SU-DHL-6 (cell line): ENCODE data around the gene ZSCAN21.

Experiments used
- H2AFZ ChIP-seq: fragments of 200-600 bp; sonication (generic); 2 replicates; pipeline ENCODE4 v1.6.1; 2014; ENCODE audit warnings: low read depth, mild to moderate bottlenecking, moderate library complexity, mixed read lengths, antibody characterized with exemption, low read length; ENCODE audit not compliant: severe bottlenecking
- H3F3A ChIP-seq: fragments of 200-600 bp; shearing (Covaris generic); 2 replicates; pipeline ENCODE4 v1.6.0; 2016; ENCODE audit warnings: antibody characterized with exemption, mild to moderate bottlenecking; ENCODE audit not compliant: insufficient read depth
- H3K27ac ChIP-seq: fragments of 200-600 bp; sonication (generic); 2 replicates; pipeline ENCODE4 v1.5.1; 2016; ENCODE audit warnings: low read depth, mild to moderate bottlenecking, low read length, moderate library complexity, mixed read lengths
- H3K27me3 ChIP-seq: fragments of 200-600 bp; sonication (generic), shearing (Covaris generic); 2 replicates; pipeline ENCODE4 v1.6.0; 2014; ENCODE audit warnings: mild to moderate bottlenecking, low read length
- H3K36me3 ChIP-seq: fragments of 200-600 bp; sonication (generic); 2 replicates; pipeline ENCODE4 v1.6.1; 2014; ENCODE audit warnings: mild to moderate bottlenecking, low read length, mixed read lengths
- H3K4me2 ChIP-seq: fragments of 300-600, 200-600 bp; shearing (Covaris generic), sonication (generic); 2 replicates; pipeline ENCODE4 v1.6.0; 2014; ENCODE audit warnings: low read length, low read depth, mild to moderate bottlenecking; ENCODE audit not compliant: poor library complexity, severe bottlenecking
- H3K4me3 ChIP-seq: fragments of 200-600 bp; sonication (generic); 2 replicates; pipeline ENCODE4 v1.5.1; 2014; ENCODE audit warnings: antibody characterized with exemption, low read length, mild to moderate bottlenecking, mixed read lengths; ENCODE audit not compliant: insufficient read depth, poor library complexity, severe bottlenecking
- H3K79me2 ChIP-seq: fragments of 200-600 bp; sonication (generic); 2 replicates; pipeline ENCODE4 v1.6.1; 2014; ENCODE audit warnings: mild to moderate bottlenecking, low read length, moderate library complexity; ENCODE audit not compliant: insufficient read depth
- H3K9ac ChIP-seq: fragments of 200-600 bp; sonication (generic); 2 replicates; pipeline ENCODE4 v1.7.0; 2014; ENCODE audit warnings: mild to moderate bottlenecking, low read length
- H3K9me2 ChIP-seq: fragments of 200-600 bp; sonication (generic); replicated peaks from 2 replicates; pipeline ENCODE4 v1.6.1; 2014; ENCODE audit warnings: low read length; ENCODE audit not compliant: insufficient read depth
- H3K9me3 ChIP-seq: fragments of 200-600 bp; sonication (generic); 2 replicates; pipeline ENCODE4 v1.6.1; 2014; ENCODE audit warnings: low read length, mixed read lengths; ENCODE audit not compliant: insufficient read depth
- H4K20me1 ChIP-seq: fragments of 200-600 bp; sonication (generic); 2 replicates; pipeline ENCODE4 v1.6.1; 2014; ENCODE audit warnings: low read depth, mild to moderate bottlenecking, antibody characterized with exemption, low read length, moderate library complexity, mixed read lengths
- EZH2phosphoT487 ChIP-seq: fragments of 200-600 bp; sonication (generic), shearing (Covaris generic); conservative IDR thresholded peaks from 2 replicates; pipeline ENCODE4 v1.6.1; 2018; ENCODE audit warnings: mild to moderate bottlenecking, antibody characterized with exemption, low read length, moderate library complexity, mixed read lengths
- TF ChIP-seq, protein P1 (sequence below): fragments of 200-600 bp; sonication (generic); IDR thresholded peaks from one replicate; pipeline ENCODE4 v1.5.1; 2017; ENCODE audit warnings: antibody characterized with exemption, mild to moderate bottlenecking, low read length, moderate library complexity; ENCODE audit not compliant: insufficient read depth, poor library complexity, severe bottlenecking

ZSCAN21 gene

DNA sequence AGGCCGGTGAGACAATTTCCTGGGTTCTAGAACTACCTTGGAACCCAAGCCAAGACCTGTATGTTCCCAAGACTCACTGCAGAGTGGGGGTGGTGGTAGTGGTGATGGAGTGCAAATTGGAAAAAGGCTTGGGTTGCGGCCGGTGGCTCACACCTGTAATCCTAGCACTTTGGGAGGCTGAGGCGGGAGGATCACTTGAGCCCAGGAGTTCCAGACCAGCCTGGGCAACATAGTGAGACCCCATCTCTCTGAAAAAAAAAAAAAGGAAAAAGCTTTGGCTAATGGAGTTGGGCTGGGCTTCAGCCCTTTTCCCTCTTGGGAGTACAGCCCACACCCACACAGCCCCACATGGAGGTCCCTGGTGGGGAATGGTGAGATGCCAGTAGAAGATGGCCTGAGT lies 56.0 kb downstream of the ZSCAN21 start:
- Histone ChIP-seq H4K20me1 (no peaks in the 10 kb centered on the region), H2AFZ (no peak overlapping the region), H3F3A (peaks cover 6% of the 10 kb centered on the region; the same call in 1 of the 2 replicates), H3K79me2 (peaks cover 6% of the 10 kb centered on the region), H3K9ac (no peak overlapping the region), H3K27ac (no peak overlapping the region), H3K36me3 (no peaks in the 10 kb centered on the region; the same call in 1 of the 2 replicates), H3K9me3 (no peaks in the 10 kb centered on the region), H3K9me2 (no peaks in the 10 kb centered on the region), H3K4me3 (no peak overlapping the region), H3K27me3 (no peaks in the 10 kb centered on the region), H3K4me2 (no peak overlapping the region)
- TF ChIP-seq, protein P1, sequence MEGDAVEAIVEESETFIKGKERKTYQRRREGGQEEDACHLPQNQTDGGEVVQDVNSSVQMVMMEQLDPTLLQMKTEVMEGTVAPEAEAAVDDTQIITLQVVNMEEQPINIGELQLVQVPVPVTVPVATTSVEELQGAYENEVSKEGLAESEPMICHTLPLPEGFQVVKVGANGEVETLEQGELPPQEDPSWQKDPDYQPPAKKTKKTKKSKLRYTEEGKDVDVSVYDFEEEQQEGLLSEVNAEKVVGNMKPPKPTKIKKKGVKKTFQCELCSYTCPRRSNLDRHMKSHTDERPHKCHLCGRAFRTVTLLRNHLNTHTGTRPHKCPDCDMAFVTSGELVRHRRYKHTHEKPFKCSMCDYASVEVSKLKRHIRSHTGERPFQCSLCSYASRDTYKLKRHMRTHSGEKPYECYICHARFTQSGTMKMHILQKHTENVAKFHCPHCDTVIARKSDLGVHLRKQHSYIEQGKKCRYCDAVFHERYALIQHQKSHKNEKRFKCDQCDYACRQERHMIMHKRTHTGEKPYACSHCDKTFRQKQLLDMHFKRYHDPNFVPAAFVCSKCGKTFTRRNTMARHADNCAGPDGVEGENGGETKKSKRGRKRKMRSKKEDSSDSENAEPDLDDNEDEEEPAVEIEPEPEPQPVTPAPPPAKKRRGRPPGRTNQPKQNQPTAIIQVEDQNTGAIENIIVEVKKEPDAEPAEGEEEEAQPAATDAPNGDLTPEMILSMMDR: no peak
- TF ChIP-seq EZH2phosphoT487: no peak

- H4K20me1 ChIP-seq: no peaks in the 10 kb centered on the region
- TF ChIP-seq EZH2phosphoT487: no peak
- H3K79me2 ChIP-seq: no peaks in the 10 kb centered on the region
- no peaks in the 10 kb centered on the region for H3K27me3 ChIP-seq
- no peaks in the 10 kb centered on the region for H3K9me2 ChIP-seq
- no peak overlapping the region for H3K9ac ChIP-seq
- no peak overlapping the region for H3K4me2 ChIP-seq
- H3K27ac ChIP-seq: no peak overlapping the region
- peaks cover 6% of the 10 kb centered on the region; the same call in 1 of the 2 replicates for H3F3A ChIP-seq
- no peak overlapping the region for H3K4me3 ChIP-seq
- H3K9me3 ChIP-seq: no peaks in the 10 kb centered on the region
- H3K36me3 ChIP-seq: no peaks in the 10 kb centered on the region; the same call in 1 of the 2 replicates
- no peak overlapping the region for H2AFZ ChIP-seq
These were observed 57.1 kb downstream of the ZSCAN21 start for GRCh38 chr7:100106633-100107032.

DNA sequence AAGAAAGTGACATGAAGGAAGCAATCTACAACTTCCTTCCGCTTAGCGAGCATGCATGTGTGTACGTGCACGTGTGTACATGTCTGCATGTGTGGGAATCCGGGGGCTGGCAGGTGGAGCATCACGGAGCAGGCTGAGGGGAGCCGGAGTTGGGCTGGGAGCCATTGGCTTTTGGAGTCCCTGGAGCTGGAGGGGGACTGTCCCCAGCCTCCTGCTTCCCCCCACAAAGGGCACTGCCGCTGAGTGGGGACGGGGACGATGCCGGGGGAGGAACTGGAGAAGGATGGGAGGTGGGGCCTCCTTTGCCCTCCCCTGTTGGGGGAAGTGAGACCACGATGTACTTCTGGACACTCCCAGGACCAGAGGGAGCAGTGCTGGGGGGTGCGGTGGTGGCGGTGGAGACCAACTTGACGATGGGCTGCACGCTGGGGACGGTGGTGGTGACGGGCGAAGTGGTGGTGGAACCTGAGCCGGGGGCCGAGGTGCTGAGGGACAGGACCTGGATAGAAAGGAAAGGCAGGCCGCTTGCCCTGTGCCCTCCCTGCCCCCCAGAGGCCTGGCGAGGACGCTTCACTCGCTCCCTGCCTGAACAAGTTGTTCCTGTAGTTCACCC lies 57.7 kb downstream of the ZSCAN21 start:
- no peak for TF ChIP-seq EZH2phosphoT487
- TF ChIP-seq, protein P1: no peak
- no peaks in the 10 kb centered on the region for H3K27me3 ChIP-seq
- no peak overlapping the region for H3K27ac ChIP-seq
- H3K4me2 ChIP-seq: no peak overlapping the region
- H2AFZ ChIP-seq: no peak overlapping the region
- no peaks in the 10 kb centered on the region; the same call in 1 of the 2 replicates for H3K36me3 ChIP-seq
- no peaks in the 10 kb centered on the region for H4K20me1 ChIP-seq
- no peak overlapping the region for H3K9ac ChIP-seq
- H3K4me3 ChIP-seq: no peak overlapping the region
- H3K9me3 ChIP-seq: no peaks in the 10 kb centered on the region
- H3K79me2 ChIP-seq: no peaks in the 10 kb centered on the region
- no peaks in the 10 kb centered on the region for H3K9me2 ChIP-seq
- H3F3A ChIP-seq: peaks cover 5% of the 10 kb centered on the region; the same call in 1 of the 2 replicates

- Histone ChIP-seq H4K20me1 (no peaks in the 10 kb centered on the region), H3K27ac (no peak overlapping the region), H3K9me3 (no peaks in the 10 kb centered on the region), H2AFZ (no peak overlapping the region), H3K9me2 (no peaks in the 10 kb centered on the region), H3K4me3 (no peak overlapping the region), H3K79me2 (no peaks in the 10 kb centered on the region), H3K4me2 (no peak overlapping the region), H3F3A (no peaks in the 10 kb centered on the region), H3K27me3 (no peaks in the 10 kb centered on the region), H3K36me3 (no peaks in the 10 kb centered on the region; the same call in 1 of the 2 replicates), H3K9ac (no peak overlapping the region)
- TF ChIP-seq EZH2phosphoT487: no peak
- TF ChIP-seq, protein P1: no peak
These were observed 58.3 kb downstream of the ZSCAN21 start for GRCh38 chr7:100107890-100108289.
